Peyer's patch (tissue), 4 donors: ENCODE data around the gene ADCY2. TPM values are rescaled to one million over a fixed set of nuclear protein-coding genes. Genes with fewer than 3 reads are reported as not detected.

Experiments used
- DNase-seq, 3 donors: peaks; one replicate each; pipeline ENCODE4 v3.0.0-alpha.2; 2017 to 2019
- H3K27ac ChIP-seq, 4 donors: fragments of 200-600 bp; sonication (generic); one replicate each; pipeline ENCODE4 v1.5.1; 2016 to 2019
- H3K27me3 ChIP-seq, 2 donors: fragments of 200-600 bp; sonication (generic); one replicate each; pipeline ENCODE4 v1.5.1; 2019
- H3K36me3 ChIP-seq, 3 donors: fragments of 200-600 bp; sonication (generic); one replicate each; pipeline ENCODE4 v1.5.1; 2016 to 2019
- H3K4me1 ChIP-seq, 4 donors: fragments of 200-600 bp; sonication (generic); one replicate each; pipeline ENCODE4 v1.5.1; 2016 to 2019
- H3K4me3 ChIP-seq, 4 donors: fragments of 200-600 bp; sonication (generic); 1 replicate in 3 of 4; 2 replicates in 1 of 4; pipeline ENCODE4 v1.5.1; 2016 to 2019; ENCODE audit warnings: mild to moderate bottlenecking in 1 of 4
- H3K9me3 ChIP-seq, 4 donors: fragments of 200-600 bp; sonication (generic); one replicate each; pipeline ENCODE4 v1.5.1; 2016 to 2019; ENCODE audit warnings: mild to moderate bottlenecking in 1 of 4
- POLR2A ChIP-seq, 2 donors: fragments of 450-650 bp; IDR thresholded peaks; one replicate each; pipeline ENCODE4 v1.5.1; 2017; ENCODE audit warnings: antibody characterized with exemption in 2 of 2, mild to moderate bottlenecking in 2 of 2, moderate library complexity in 2 of 2
- total RNA-seq, 4 donors: library from RNA; depleted of rRNA; stranded (reverse); fragments of >200 nt; gene quantifications; one replicate each; pipeline ENCODE4 v1.1.0, GENCODE V29; 2016
- TF ChIP-seq, protein P1 (sequence below), 6 experiments: fragments of 450-650 bp in 4 of 6; fragments of 200-600 bp in 2 of 6; sonication (generic) in 1 of 6; IDR thresholded peaks; one replicate each; pipeline ENCODE4 v1.5.1; 2017 to 2019; ENCODE audit warnings: antibody characterized with exemption in 6 of 6, mild to moderate bottlenecking in 3 of 6, moderate library complexity in 1 of 6

Gene ADCY2
- total RNA-seq, 4 donors from 2014 or later: 0.53 to 12.4 (median 5.1) TPM

DNA sequence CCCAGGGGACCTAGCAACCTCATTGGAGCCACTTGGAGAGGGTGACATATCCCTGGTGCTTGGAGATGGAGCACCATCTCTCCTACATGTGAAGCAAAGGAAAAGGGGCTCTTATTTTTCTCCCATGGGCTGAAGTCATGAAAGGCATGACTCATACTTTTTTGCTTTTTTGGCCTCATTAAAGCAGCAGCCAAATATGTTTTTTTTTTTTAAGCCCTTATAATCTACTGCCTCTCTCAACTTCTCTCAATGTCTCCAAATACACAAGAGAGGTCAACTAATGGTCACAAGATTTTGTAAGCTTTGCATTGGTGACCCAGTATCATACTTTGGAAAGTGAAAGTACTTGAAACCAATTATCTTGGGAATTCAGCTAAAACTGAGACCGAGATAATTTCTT lies 456.6 kb downstream of the ADCY2 start:
- Histone ChIP-seq H3K4me1 (peaks cover 0 to 17% (median 1%) of the 10 kb centered on the region in 4 donors), H3K4me3 (no peak overlapping the region), H3K36me3 (peaks cover 0 to 1% (median 0%) of the 10 kb centered on the region in 3 donors), H3K27ac (no peak overlapping the region), H3K9me3 (no peaks in the 10 kb centered on the region), H3K27me3 (no peaks in the 10 kb centered on the region)
- DNase-seq: no peak
- TF ChIP-seq, protein P1, sequence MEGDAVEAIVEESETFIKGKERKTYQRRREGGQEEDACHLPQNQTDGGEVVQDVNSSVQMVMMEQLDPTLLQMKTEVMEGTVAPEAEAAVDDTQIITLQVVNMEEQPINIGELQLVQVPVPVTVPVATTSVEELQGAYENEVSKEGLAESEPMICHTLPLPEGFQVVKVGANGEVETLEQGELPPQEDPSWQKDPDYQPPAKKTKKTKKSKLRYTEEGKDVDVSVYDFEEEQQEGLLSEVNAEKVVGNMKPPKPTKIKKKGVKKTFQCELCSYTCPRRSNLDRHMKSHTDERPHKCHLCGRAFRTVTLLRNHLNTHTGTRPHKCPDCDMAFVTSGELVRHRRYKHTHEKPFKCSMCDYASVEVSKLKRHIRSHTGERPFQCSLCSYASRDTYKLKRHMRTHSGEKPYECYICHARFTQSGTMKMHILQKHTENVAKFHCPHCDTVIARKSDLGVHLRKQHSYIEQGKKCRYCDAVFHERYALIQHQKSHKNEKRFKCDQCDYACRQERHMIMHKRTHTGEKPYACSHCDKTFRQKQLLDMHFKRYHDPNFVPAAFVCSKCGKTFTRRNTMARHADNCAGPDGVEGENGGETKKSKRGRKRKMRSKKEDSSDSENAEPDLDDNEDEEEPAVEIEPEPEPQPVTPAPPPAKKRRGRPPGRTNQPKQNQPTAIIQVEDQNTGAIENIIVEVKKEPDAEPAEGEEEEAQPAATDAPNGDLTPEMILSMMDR (IDR thresholded peaks at IDR 0.05): no peak
- no peak for TF ChIP-seq POLR2A (IDR thresholded peaks at IDR 0.05)

DNA sequence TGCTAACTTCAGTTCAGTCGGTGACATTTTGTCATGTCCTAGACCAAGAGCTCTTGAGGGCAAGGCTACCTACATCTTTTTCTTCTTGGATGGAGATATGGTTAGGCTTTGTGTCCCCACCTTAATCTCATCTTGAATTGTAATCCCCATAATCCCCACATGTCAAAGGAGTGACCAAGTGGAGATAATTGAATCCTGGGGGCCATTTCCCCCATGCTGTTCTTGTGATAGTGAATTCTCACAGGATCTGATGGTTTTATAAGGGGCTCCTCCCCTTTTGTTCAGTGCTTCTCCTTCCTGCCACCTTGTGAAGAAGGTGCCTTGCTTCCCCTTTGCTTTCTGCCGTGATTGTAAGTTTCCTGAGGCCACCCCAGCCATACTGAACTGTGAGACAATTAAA lies 457.1 kb downstream of the ADCY2 start:
- Histone ChIP-seq H3K9me3 (no peaks in the 10 kb centered on the region), H3K27ac (no peak overlapping the region), H3K4me1 (peaks cover 0 to 17% (median 1%) of the 10 kb centered on the region in 4 donors), H3K27me3 (no peaks in the 10 kb centered on the region), H3K36me3 (peaks cover 0 to 6% (median 0%) of the 10 kb centered on the region in 3 donors), H3K4me3 (no peak overlapping the region)
- no peak for DNase-seq
- TF ChIP-seq, protein P1 (IDR thresholded peaks at IDR 0.05): no peak
- TF ChIP-seq POLR2A (IDR thresholded peaks at IDR 0.05): no peak

DNA sequence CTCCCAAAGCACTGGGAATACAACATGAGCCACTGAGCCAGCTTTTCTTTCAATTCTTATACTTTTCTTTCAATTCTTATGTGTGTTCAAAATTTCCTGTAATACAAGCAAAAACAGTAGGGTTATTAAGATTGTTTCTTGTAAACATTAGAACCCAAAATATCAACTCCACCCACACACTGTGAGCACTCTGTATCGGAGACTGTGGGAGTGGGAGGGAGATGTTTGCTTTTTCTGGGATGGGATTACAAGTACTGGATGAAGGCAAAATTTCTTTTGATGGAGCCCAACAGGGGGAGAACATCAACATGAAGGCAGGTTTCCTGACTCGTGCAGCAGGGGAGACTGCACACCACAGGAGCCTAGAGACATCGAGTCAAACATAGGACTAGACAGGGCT lies 459.7 kb downstream of the ADCY2 start:
- DNase-seq: no peak
- H3K27me3 ChIP-seq: no peaks in the 10 kb centered on the region
- H3K4me3 ChIP-seq: no peak overlapping the region
- H3K9me3 ChIP-seq: no peaks in the 10 kb centered on the region
- peaks cover 0 to 4% (median 0%) of the 10 kb centered on the region in 4 donors for H3K4me1 ChIP-seq
- peaks cover 0 to 20% (median 0%) of the 10 kb centered on the region in 3 donors for H3K36me3 ChIP-seq
- no peak overlapping the region for H3K27ac ChIP-seq
- TF ChIP-seq, protein P1 (IDR thresholded peaks at IDR 0.05): no peak
- no peak for TF ChIP-seq POLR2A (IDR thresholded peaks at IDR 0.05)

DNA sequence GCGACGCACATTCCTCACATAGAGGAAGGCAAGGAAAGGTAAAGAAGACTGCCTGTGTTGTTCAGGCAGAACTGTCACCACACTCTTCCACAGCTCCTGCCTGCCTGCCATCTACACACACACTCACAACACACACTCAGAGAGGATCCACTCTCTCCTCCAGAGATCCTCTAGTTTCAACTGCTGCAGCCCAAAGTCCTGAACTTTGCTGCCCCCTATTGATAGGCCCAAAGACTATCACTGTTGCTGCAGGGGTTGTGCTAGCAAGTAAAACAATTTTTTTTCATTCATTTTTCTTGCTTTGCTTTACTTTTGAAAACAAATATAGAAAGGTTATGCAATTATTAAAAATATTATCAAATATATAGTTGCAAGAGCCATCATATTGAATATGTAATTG lies 460.9 kb downstream of the ADCY2 start:
- DNase-seq: no peak
- Histone ChIP-seq H3K27me3 (no peaks in the 10 kb centered on the region), H3K9me3 (no peaks in the 10 kb centered on the region), H3K4me1 (no peaks in the 10 kb centered on the region), H3K4me3 (no peak overlapping the region), H3K27ac (no peak overlapping the region), H3K36me3 (peaks cover 0 to 33% (median 0%) of the 10 kb centered on the region in 3 donors)
- TF ChIP-seq POLR2A (IDR thresholded peaks at IDR 0.05): no peak
- TF ChIP-seq, protein P1 (IDR thresholded peaks at IDR 0.05): peak in 4 of 6 experiments; percentile 39 to 51 (median 46)

DNA sequence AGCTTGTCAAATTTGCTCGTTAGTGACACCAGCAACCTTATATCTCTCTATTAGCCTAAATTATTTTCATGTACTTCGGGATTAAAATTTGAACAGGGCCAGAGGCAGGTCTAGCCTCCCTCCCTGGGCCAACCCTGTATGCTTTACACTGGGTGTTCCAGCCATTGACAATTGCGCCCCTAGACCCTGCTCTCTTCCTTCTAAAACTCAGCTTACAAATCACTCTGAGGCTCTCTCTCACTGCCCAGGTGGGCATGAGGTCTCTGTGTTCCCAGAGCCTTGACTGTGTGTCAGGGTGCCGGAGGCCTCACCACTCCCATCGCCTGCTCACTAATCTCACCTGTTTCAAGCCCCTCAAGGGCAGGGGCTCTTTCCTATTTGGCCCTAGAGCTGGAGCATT lies 461.4 kb downstream of the ADCY2 start:
- H3K27ac ChIP-seq: no peak overlapping the region
- H3K27me3 ChIP-seq: no peaks in the 10 kb centered on the region
- H3K9me3 ChIP-seq: no peaks in the 10 kb centered on the region
- TF ChIP-seq POLR2A (IDR thresholded peaks at IDR 0.05): no peak
- TF ChIP-seq, protein P1 (IDR thresholded peaks at IDR 0.05): no peak
- H3K4me3 ChIP-seq: no peak overlapping the region
- no peaks in the 10 kb centered on the region for H3K4me1 ChIP-seq
- DNase-seq: no peak
- H3K36me3 ChIP-seq: peaks cover 0 to 38% (median 0%) of the 10 kb centered on the region in 3 donors
